ENCODE results near the gene PSG7.
"Not testable (repeated sequence)": the region's sequence is repeated elsewhere in the genome, so short reads cannot be mapped to it uniquely, and the experiment has no call there.

DNA sequence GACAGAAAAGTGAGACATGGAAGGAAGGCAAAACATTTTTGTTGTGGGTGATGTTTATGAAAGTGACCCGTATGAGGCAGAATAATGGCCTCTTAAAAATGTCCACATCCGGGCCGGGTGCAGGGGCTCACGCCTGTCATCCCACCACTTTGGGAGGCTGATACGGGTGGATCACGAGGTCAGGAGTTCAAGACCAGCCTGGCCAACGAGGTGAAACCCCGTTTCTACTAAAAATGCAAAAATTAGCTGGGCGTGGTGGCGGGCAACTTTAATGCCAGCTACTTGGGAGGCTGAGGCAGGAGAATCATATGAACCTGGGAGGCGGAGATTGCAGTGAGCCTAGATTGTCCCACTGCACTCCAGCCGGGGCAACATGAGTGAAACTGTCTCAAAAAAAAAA, 37.3 kb downstream of the PSG7 start:
- TF ChIP-seq, protein P1, sequence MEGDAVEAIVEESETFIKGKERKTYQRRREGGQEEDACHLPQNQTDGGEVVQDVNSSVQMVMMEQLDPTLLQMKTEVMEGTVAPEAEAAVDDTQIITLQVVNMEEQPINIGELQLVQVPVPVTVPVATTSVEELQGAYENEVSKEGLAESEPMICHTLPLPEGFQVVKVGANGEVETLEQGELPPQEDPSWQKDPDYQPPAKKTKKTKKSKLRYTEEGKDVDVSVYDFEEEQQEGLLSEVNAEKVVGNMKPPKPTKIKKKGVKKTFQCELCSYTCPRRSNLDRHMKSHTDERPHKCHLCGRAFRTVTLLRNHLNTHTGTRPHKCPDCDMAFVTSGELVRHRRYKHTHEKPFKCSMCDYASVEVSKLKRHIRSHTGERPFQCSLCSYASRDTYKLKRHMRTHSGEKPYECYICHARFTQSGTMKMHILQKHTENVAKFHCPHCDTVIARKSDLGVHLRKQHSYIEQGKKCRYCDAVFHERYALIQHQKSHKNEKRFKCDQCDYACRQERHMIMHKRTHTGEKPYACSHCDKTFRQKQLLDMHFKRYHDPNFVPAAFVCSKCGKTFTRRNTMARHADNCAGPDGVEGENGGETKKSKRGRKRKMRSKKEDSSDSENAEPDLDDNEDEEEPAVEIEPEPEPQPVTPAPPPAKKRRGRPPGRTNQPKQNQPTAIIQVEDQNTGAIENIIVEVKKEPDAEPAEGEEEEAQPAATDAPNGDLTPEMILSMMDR (conservative IDR thresholded peaks at IDR 0.05), result not testable (repeated sequence)
- TF ChIP-seq ZFX (IDR thresholded peaks at IDR 0.05), result not testable (repeated sequence)
